GM12875 (cell line): ENCODE results near the gene ANKRD37.

Source experiments
- H3K4me3 ChIP-seq: one replicate; pipeline ENCODE4 v1.5.1; 2011; ENCODE audit warnings: low read depth, low read length, control low read depth
- CTCF ChIP-seq: IDR thresholded peaks from 2 replicates; pipeline ENCODE4 v1.5.1; 2011; ENCODE audit warnings: low read depth, mild to moderate bottlenecking, control low read depth, inconsistent platforms, low read length, moderate library complexity, borderline replicate concordance; ENCODE audit not compliant: insufficient read depth

Gene ANKRD37

DNA sequence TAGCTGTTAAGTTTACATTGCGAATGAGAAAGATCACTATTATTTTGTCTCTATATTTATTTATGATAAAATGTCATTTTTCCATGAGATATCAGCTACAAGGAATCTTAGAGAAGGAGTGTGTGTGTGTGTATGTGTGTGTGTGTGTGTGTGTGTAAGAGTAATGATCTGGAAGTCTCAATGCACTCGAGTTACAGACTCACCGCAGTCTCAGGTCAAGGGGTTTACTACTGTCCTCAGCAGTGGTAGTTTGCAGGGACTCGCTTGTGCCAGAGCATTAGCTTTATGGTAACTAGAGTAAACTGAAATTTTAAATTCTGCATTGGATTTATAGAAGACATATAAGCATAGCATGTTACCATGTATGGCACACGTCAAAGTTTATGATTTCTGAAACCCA is 31.8 kb upstream of the ANKRD37 start:
- H3K4me3 ChIP-seq, result no peak overlapping the region
- TF ChIP-seq CTCF, result no peak

DNA sequence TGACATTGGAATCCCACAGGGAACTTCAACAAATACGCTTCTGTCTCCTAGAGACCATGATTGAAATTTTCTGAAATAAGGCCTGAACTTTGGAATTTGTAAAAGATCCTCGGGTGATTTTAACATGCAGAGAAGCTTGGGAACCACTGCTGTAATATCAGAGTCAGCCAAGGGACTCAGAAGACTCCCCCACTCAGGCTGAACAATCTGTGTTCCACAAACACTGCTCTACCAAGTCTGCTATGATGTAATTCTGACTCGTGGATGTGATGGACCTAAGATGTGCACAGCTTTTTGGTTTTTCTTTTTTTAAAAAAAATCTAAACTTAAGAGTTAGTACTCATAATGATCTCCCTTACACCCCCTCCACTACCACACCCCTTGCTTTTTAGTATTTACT is 26.9 kb upstream of the ANKRD37 start:
- H3K4me3 ChIP-seq, result no peak overlapping the region
- TF ChIP-seq CTCF, result no peak

DNA sequence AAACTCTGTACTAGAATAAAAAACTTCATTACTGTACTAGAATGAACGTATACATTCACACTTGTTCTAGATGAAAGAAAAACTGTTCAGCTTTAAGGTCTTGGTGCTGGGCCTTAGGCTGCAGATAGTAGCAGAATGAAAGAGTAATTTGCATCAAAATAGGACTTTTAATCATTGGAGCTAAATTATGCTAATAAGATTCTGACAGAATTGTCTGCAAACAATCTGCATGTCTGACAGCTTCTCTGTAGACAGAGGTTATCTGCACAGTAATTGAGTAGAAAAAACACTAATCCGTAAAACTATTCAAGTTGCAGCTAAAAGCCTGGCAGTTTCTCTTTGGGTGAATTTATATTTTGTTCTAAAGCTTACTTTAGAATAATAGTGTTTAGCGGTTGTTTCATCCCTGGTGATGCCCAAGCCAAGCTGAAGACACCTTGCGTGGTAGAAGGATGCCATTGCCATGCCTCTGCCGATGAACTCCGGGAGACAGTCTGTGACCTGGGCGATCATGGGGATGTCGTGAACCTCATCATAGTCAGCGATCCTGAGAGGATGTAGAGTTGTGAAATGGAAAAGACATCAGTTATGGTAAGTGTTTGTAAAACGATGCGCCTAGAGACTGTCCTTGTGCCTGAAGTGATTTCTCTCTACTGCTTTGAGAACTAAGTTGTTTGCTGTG is 26.2 kb upstream of the ANKRD37 start:
- no peak for TF ChIP-seq CTCF
- H3K4me3 ChIP-seq, result no peak overlapping the region

- TF ChIP-seq CTCF, result no peak
- H3K4me3 ChIP-seq, result no peak overlapping the region
Observed at GRCh38 chr4:185371702-185372101, 24.9 kb upstream of the ANKRD37 start.

DNA sequence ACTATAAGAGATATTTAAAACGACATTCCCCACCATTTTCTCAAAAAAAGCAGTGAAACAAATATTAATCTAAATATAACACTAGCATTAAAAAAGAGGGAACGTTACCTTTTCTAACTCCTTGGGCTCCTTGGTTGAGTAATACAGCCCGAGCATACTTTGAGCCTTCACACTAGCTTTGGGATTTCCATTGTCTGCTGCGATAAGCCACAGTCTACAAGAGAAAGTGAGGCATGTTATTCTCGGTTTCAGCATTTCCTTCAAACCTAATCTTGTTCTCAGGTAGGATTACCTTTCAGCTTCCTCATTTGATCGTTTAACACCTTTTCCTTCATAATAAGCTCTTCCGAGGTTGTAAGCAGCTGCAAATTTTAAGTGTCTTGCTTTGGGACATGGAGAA is 22.6 kb upstream of the ANKRD37 start:
- no peak for TF ChIP-seq CTCF
- H3K4me3 ChIP-seq, result no peak overlapping the region

- no peak for TF ChIP-seq CTCF
- H3K4me3 ChIP-seq, result no peak overlapping the region
Observed at GRCh38 chr4:185374573-185374972, 22.1 kb upstream of the ANKRD37 start.

- H3K4me3 ChIP-seq, result no peak overlapping the region
Observed at GRCh38 chr4:185378264-185378663, 18.4 kb upstream of the ANKRD37 start.

More at GRCh38 chr4:185378264-185378663, 18.4 kb upstream of the ANKRD37 start:
- no peak for TF ChIP-seq CTCF
